Activated effector memory CD4-positive, alpha-beta T cell treated with Interleukin-2 at 50 U/mL for 16 hours (primary cell): Measurements from ENCODE around the gene AJAP1.

Source experiments
- DNase-seq: peaks from one replicate; pipeline ENCODE4 v3.0.0-alpha.2; 2020

The AJAP1 gene

DNA sequence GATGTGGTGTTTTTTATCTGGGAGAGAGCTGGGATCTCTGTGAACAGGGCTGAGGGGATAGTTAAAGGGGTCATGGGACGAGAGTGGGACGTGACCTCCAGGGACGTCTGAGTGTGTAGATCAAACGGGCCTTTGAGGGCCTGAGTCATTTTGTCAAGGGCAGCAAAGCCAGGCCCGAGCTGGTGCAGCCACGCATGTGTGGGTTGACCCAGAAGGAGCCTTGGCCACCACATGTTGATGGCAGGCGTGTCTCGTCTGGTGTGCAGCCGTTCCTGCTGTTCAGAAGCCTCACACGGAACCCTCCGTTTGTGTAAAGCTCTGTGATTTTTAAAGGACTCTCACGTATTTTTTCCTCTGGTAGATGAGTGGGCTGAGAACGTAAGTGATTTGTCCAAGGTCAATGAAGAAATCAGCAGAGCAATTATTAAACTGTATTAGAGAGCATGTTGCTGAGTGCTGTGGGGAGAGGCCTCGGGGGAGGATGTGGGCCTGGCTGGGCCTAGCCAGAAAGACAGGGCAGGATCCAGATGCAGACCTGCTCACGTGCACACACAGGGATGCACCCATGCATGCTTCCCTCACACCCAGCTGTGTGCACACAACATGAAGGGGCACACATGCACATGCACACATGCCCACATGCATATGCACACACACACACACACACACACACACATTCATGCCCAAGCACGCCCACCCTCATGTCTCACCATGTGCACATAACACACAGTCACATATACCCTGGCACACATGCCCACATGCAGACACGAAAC lies 89.8 kb downstream of the AJAP1 start:
- DNase-seq = no peak

DNA sequence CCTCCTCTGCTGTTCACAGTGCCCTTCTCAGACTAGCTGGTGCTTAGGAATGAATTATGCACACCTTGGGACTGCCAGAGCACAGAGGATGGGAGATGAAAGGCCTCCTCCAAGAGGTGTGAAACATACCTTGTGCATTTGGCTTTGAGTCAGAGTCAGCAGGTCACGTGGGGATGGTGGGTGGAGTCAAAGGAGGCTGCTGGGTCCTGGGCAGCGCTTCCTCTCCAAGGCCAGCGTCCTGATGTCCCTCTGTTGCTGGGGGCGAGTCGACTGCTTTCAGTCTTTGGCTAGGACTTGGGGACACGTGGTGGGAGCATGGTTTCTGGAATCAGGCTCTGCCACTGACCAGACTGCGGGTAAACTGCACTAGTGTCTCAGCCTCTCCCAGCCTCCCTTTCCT lies 91.2 kb downstream of the AJAP1 start:
- no peak for DNase-seq

GRCh38 chr1:4749406-4749805 lies 95.0 kb downstream of the AJAP1 start:
- DNase-seq = no peak

DNA sequence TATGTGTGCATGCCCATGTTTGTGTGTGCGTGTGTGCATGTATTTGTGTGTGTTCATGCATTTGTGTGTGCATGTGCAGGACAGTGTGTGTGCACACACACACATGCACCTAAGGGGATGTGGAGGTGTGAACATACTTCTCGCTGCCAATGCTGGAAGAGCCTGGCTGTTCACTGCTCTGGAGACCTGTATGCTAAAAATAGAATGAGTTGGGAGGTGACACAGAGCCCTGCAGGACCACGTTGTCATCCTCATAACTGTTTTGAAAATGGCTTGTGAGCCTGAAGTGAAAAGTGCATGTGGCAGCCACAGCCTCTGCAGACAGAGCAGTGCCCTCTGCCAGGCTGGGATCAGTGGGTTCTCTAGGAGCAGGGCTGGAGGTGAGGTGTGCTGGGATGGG lies 95.8 kb downstream of the AJAP1 start:
- no peak for DNase-seq

DNA sequence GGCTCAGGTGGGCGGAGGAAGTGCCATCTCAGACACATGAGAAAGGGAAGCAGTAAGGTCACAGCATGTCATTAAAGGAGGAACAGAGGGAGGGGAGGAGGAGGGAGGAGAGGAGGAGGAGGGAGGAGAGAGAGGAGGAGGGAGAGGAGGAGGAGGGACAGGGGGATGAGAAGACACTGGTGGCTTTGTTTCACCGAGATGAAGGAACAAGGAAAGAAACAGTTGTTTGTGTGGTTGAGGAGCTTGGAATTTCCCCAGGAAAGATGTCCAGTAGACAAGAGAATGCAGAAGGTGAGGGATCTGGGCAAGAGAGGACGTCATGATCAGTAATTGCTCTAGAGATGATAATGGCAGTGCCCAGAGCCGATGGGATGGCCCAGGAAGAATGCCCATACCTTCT lies 97.7 kb downstream of the AJAP1 start:
- DNase-seq = no peak

- DNase-seq = no peak
Measured at GRCh38 chr1:4754816-4755215, 100.4 kb downstream of the AJAP1 start.

GRCh38 chr1:4755301-4755845 lies 101.0 kb downstream of the AJAP1 start:
- DNase-seq = no peak

- no peak for DNase-seq
Measured at GRCh38 chr1:4755864-4756504, 101.6 kb downstream of the AJAP1 start.

DNA sequence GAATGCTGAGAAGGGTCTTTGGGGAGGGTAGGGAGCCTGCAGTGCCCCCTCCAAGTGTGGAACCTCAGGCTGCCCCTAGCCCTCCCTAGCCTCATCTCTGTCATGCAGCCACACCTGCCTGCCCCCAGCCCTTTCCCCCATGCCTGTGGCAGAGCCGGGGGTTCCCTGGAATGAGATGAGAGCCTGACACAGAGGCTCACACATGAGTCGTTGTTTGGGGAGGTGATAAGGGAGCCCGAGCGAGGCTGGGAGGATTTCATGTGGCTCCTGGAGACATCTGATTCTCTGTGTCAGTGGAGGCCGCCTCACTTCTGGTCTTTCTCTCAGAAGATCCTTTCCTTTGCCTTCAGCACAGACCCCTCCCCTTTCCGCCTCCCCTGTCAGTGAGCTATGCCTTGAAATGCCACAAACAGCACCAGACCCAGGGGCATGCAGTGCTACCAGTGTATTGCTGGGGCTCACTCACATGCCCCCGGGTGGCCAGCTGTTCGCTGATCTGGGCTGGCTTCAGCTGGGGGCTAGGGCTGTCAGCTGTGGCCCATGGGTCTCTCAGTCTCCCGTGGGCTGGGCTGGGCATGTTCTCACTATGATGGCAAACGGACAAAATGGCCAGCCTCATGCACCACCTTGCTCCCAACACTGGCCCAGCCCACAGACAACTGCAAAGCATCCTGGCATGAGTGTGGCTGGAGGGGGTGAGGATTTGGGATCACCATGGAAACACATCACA lies 102.6 kb downstream of the AJAP1 start:
- DNase-seq = no peak

DNA sequence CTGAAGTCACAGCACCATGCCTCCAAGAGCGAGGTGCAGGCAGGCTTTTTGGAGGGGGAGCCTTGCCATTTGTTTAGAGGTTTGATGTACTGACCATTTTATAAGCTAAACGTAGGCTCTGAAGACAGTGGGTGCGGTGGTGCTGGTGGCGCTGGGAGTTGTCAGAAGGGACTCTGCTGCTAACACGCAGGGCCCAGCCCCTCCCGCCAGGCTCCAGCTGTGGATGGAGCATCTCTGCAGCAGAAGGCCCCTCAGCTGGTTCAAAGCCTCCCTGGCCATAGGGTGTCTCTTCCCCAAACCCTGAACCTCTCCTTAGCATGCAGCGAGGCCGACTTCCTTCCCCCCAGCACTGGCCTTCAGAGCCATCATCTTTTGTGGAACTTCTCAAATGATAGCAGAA lies 105.3 kb downstream of the AJAP1 start:
- DNase-seq = no peak

DNA sequence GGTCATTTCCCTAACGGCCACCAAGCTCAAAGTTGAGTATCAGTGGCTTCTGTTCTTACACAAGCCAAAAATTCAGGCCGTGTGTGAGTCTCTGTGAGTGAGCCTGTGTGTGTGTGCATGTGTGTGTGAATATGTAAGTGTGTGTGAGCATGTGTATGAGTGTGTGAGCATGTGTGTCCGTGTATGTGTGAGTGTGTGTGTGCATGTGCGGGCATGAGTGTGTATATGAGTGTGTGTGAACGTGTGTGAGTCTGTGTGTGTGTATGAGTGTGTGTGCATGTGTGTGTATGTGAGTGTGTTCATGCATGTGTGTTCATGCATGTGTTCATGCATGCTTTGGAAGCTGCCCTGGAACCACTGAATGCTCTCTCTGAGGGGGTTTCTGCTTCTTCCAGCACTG lies 105.7 kb downstream of the AJAP1 start:
- DNase-seq = no peak

GRCh38 chr1:4761324-4761723 lies 106.9 kb downstream of the AJAP1 start:
- no peak for DNase-seq

DNA sequence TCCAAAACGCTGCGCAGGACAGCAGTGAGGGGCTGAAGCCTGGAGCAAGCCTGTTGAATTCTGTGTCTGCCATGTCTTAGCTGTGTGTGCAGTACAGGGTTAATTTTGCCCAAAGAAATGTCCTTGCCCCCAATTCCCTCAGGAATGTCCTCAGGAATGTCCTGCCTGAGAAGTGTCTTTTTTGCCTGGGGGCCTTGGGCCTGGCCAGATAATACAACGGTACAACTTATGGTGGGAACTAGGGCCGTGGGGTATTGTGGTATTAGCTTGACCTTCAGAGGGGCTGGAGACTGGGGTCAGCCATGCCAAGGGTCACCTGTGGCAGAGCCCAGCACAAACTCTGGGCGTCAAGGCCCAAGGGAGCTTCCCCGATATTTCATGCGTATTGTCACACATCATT lies 107.7 kb downstream of the AJAP1 start:
- DNase-seq = no peak

DNA sequence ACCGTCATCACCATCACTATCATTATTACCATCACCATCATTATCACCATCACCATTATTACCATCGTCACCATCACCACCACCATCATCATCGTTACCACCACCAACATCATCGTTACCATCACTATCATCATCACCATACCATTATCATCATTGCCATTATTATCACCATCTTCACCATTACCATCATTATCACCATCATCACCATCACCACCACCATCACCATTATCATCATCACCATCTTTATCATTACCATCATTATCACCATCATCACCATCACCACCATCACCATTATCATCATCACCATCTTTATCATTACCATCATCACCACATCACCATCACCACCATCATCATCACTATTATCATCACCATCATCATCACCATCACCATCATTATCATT lies 112.9 kb downstream of the AJAP1 start:
- DNase-seq = no peak

GRCh38 chr1:4768553-4768952 lies 114.1 kb downstream of the AJAP1 start:
- DNase-seq = no peak

DNA sequence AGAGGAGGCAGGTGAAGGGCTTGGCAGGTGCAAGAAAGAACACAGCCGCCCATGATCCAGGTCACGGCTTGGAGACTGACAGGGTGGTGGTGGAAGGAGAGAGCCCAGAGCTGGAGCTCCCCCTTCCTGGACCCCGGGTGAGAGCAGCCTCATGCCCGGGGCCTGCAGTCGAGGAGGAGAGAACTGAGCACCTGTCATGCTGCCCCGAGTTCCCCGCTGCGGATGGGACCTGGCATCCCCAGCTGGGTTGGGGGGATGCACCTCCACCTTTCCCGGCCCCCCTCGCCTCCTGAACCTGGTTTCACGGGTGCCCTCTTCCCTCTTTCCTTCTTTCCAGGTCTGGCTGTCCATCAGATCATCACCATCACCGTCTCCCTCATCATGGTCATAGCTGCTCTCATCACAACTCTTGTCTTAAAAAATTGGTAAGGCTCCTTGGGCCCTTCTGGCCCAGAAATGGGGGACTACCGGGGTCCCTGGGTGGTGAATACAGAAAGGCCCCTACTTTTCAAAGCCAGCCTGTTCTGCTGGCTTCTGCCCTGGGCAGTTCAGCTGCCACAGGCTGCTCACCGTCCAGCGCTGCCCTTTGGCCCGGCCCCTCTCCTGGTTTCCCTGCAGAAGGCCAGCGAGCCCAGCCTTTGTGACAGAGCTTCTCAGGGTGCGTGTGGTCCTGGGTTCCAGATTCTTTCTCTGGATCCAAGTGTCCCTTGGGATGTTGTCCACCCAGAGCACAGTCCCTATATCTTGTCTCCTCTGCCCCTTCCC lies 115.3 kb downstream of the AJAP1 start:
- DNase-seq = no peak

DNA sequence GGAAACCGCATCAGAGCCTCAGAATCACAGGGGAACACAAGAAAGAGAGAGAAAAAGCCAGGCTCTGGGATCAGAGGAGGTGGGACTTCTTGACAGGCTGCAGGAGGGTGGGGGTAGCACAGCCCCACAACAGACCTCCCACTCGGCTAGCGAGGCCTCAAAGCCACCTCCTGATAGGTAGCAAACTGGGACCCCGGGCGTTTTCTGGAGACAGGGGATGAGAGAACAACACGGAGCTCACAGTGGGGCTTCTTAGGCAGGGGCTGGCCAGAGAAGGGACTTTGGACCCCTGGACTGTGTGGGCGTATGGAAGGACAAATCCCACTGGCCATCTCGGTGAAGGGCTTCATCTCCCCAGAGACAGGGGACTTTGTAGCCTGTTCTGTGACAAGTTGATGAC lies 116.3 kb downstream of the AJAP1 start:
- DNase-seq = no peak

- no peak for DNase-seq
Measured at GRCh38 chr1:4771267-4771666, 116.9 kb downstream of the AJAP1 start.

DNA sequence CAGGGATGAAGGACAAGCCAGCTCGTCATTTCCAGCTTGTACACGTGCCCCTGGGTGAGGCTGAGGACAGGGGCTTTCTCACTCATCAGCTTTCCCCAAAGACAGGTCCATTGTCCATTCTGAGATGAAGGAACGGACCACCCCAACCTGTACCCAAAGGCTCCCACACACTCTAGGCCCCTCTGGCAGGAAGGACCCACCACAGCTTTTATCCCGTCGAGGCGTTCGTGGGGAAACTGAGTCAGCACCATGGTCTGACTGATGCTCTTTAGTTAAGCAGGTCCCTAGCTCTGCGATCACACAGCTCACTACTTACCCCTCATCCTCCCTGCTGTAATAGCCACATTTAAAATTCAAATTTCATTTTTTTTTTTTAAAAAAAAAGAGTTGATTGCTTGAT lies 117.3 kb downstream of the AJAP1 start:
- no peak for DNase-seq

DNA sequence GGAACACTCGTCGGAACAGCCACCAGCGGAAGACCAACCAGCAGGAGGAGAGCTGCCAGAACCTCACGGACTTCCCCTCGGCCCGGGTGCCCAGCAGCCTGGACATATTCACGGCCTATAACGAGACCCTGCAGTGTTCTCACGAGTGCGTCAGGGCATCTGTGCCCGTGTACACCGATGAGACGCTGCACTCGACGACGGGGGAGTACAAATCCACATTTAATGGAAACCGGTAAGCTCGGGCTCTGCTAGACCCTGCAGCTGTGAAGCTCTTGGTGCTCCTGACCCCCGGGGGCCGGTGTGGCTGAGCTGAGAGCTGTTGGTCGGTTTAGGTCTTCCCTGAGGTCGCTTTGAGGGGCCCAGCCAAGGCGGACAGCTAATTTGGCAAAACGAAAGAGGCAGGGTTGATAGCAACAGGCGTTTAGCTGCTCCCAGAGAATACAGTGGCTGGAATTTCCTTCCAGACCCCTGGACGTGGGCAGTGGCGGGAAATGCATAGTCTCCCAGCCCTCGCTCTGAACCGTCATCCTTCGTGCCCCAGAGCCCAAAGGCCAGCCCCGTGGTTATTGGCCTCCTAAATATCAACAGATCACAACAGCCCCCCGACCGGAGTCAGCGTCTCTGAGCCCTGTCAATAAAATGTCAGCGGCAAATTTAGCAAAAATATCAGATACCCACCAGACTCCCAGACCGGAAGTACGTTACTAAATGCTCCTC lies 118.0 kb downstream of the AJAP1 start:
- no peak for DNase-seq

GRCh38 chr1:4773226-4773625 lies 118.8 kb downstream of the AJAP1 start:
- no peak for DNase-seq

- no peak for DNase-seq
Measured at GRCh38 chr1:4775506-4775905, 121.1 kb downstream of the AJAP1 start.
